Vagina (tissue), 2 donors: ENCODE results near the gene HOXC10.

Source experiments
- CTCF ChIP-seq, 3 experiments: fragments of 450-650 bp in 2 of 3; fragments of 200-600 bp in 1 of 3; sonication (generic) in 1 of 3; IDR thresholded peaks; one replicate each; pipeline ENCODE4 v1.5.1; 2017 to 2019; ENCODE audit warnings: antibody characterized with exemption in 3 of 3, mild to moderate bottlenecking in 2 of 3, moderate library complexity in 2 of 3
- POLR2A ChIP-seq, 2 donors: fragments of 450-650 bp; IDR thresholded peaks; one replicate each; pipeline ENCODE4 v1.6.1; 2017; ENCODE audit warnings: antibody characterized with exemption in 2 of 2, mild to moderate bottlenecking in 2 of 2, moderate library complexity in 2 of 2
- POLR2AphosphoS5 ChIP-seq, 2 donors: sonication (generic); formaldehyde crosslinking; IDR thresholded peaks; one replicate each; pipeline ENCODE4 v1.9.0; 2017; ENCODE audit warnings: antibody characterized with exemption in 2 of 2, mild to moderate bottlenecking in 2 of 2, low read depth in 1 of 2; ENCODE audit not compliant: insufficient read depth in 1 of 2

GRCh38 chr12:53970451-53970850, 14.5 kb upstream of the HOXC10 start:
- TF ChIP-seq CTCF (IDR thresholded peaks at IDR 0.05): no peak
- no peak for TF ChIP-seq POLR2A (IDR thresholded peaks at IDR 0.05)
- no peak for TF ChIP-seq POLR2AphosphoS5 (IDR thresholded peaks at IDR 0.05; ENCODE audit: insufficient read depth in 1 of 2, low read depth in 1 of 2)
